ENCODE results near the gene BOK. TPM values are rescaled to one million over a fixed set of nuclear protein-coding genes. Genes with fewer than 3 reads are reported as not detected.

Gene BOK
- polyA plus RNA-seq, 3 donors = 0.05 TPM; not detected in 2

DNA sequence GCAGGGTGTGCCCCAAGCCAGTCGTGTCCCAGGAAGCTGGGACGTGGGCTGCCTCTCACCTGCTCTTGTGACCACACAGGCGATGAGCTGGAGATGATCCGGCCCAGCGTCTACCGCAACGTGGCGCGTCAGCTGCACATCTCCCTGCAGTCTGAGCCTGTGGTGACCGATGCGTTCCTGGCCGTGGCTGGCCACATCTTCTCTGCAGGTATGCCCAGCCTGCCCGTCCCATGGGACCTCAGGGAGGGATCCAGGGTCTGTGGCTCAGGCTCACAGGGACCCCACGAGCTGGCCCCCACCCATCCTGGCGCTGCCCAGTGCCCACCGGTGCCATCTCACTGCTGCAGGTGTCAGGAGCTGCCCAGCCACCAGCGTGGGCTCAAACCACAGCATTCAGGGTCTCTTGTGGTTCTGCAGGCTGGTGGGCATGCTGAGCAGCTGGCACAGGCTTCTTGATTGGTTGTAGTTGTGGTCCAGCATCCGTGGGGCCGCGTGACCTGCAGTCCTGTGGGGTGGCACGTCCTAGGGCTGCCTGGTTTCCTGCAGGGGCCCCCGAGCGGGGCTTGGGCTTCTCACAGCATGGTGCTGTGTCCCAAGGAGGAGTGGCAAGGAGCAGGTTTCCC, 3.8 kb downstream of the BOK start:
- Mint-ChIP-seq H3K27me3 (ENCODE audit: low read depth in 3 of 3) (peaks cover 22 to 34% (median 32%) of the 10 kb centered on the region in 3 donors), H3K9me3 (peaks cover 3 to 14% (median 9%) of the 10 kb centered on the region in 7 donors), H3K27ac (no peak overlapping the region), H3K4me1 (peaks cover 3% of the 10 kb centered on the region), H3K36me3 (peaks cover 0 to 7% of the 10 kb centered on the region in 2 donors), H3K4me3 (no peak overlapping the region)
- Histone ChIP-seq H3K9me3 (replicated peaks in 1 of 2; ENCODE audit: control insufficient read depth in 1 of 2, insufficient read depth in 1 of 2, low read length in 2 of 2) (peaks cover 2 to 12% of the 10 kb centered on the region in 2 donors), H3K9ac (ENCODE audit: insufficient read depth, low read length, poor library complexity, severe bottlenecking) (no peak overlapping the region), H3K4me2 (replicated peaks; ENCODE audit: extremely low read depth, low read length, poor library complexity, severe bottlenecking) (no peak overlapping the region), H3K4me3 (replicated peaks in 1 of 3; ENCODE audit: low read depth in 2 of 3, low read length in 3 of 3) (no peak overlapping the region), H3K27me3 (ENCODE audit: control insufficient read depth in 2 of 2, insufficient read depth in 2 of 2, low read length in 2 of 2) (peaks cover 13 to 25% of the 10 kb centered on the region in 2 donors), H2AFZ (ENCODE audit: insufficient read depth, low read depth, low read length, poor library complexity, severe bottlenecking) (no peak overlapping the region), H3K79me2 (ENCODE audit: insufficient read depth, low read length) (no peaks in the 10 kb centered on the region), H3K27ac (ENCODE audit: low read depth in 1 of 2, low read length in 2 of 2) (no peak overlapping the region), H4K20me1 (ENCODE audit: insufficient read depth, low read length) (no peaks in the 10 kb centered on the region), H3K4me1 (ENCODE audit: control insufficient read depth in 1 of 2, insufficient read depth in 2 of 2, low read length in 2 of 2) (peaks cover 0 to 13% of the 10 kb centered on the region in 2 donors), H3K36me3 (replicated peaks in 1 of 2; ENCODE audit: control insufficient read depth in 1 of 2, insufficient read depth in 2 of 2, low read length in 2 of 2) (no peaks in the 10 kb centered on the region)
- intact Hi-C loops (cut with micrococcal nuclease) = no loop called here
- WGBS (ENCODE audit: insufficient coverage) = 79% methylated on average over 23 of the region's 23 CpGs
- TF ChIP-seq, protein P1, sequence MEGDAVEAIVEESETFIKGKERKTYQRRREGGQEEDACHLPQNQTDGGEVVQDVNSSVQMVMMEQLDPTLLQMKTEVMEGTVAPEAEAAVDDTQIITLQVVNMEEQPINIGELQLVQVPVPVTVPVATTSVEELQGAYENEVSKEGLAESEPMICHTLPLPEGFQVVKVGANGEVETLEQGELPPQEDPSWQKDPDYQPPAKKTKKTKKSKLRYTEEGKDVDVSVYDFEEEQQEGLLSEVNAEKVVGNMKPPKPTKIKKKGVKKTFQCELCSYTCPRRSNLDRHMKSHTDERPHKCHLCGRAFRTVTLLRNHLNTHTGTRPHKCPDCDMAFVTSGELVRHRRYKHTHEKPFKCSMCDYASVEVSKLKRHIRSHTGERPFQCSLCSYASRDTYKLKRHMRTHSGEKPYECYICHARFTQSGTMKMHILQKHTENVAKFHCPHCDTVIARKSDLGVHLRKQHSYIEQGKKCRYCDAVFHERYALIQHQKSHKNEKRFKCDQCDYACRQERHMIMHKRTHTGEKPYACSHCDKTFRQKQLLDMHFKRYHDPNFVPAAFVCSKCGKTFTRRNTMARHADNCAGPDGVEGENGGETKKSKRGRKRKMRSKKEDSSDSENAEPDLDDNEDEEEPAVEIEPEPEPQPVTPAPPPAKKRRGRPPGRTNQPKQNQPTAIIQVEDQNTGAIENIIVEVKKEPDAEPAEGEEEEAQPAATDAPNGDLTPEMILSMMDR (IDR thresholded peaks at IDR 0.05) = no peak
- no peak for DNase-seq

DNA sequence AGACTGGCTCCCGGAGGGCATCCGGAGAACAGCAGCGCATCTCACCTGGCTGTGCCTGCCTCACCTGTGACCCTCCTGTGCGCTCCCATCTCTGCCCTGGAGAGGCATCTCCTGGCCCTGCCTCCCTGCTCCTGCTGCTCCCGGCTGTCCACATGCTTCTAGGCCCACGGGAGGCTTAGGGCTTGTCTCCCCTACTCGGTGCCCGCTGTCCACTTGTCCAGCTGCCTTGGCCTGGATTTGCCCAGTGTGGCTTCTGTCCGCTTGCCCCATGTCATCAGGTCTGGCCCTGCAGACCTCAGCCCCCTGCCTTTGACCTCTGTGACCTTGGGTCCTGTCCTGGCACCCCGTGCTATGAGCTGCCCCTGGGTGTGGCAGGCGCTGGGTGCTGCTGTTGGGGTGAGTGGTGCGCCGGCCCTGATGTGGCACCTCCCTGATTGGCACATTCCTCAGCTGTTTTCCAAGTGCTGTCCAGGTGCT, 4.5 kb downstream of the BOK start:
- H2AFZ ChIP-seq (ENCODE audit: insufficient read depth, low read depth, low read length, poor library complexity, severe bottlenecking) = no peak overlapping the region
- H3K4me3 ChIP-seq (replicated peaks in 1 of 3; ENCODE audit: low read depth in 2 of 3, low read length in 3 of 3) = no peak overlapping the region
- peaks cover 0 to 5% of the 10 kb centered on the region in 2 donors for H3K9me3 ChIP-seq (replicated peaks in 1 of 2; ENCODE audit: control insufficient read depth in 1 of 2, insufficient read depth in 1 of 2, low read length in 2 of 2)
- no peak overlapping the region for H3K9ac ChIP-seq (ENCODE audit: insufficient read depth, low read length, poor library complexity, severe bottlenecking)
- no peaks in the 10 kb centered on the region for H3K79me2 ChIP-seq (ENCODE audit: insufficient read depth, low read length)
- peaks cover 6 to 18% of the 10 kb centered on the region in 2 donors for H3K27me3 ChIP-seq (ENCODE audit: control insufficient read depth in 2 of 2, insufficient read depth in 2 of 2, low read length in 2 of 2)
- no peak for DNase-seq
- WGBS (ENCODE audit: insufficient coverage) = 94% methylated on average over 13 of the region's 13 CpGs
- H3K27ac ChIP-seq (ENCODE audit: low read depth in 1 of 2, low read length in 2 of 2) = no peak overlapping the region
- peaks cover 3% of the 10 kb centered on the region for H3K4me1 Mint-ChIP-seq
- H3K9me3 Mint-ChIP-seq = peaks cover 0 to 7% (median 4%) of the 10 kb centered on the region in 7 donors
- H3K36me3 Mint-ChIP-seq = peaks cover 0 to 3% of the 10 kb centered on the region in 2 donors
- intact Hi-C loops (cut with micrococcal nuclease) = no loop called here
- H3K27ac Mint-ChIP-seq = no peak overlapping the region
- no peaks in the 10 kb centered on the region for H3K36me3 ChIP-seq (replicated peaks in 1 of 2; ENCODE audit: control insufficient read depth in 1 of 2, insufficient read depth in 2 of 2, low read length in 2 of 2)
- peaks cover 15 to 27% (median 25%) of the 10 kb centered on the region in 3 donors for H3K27me3 Mint-ChIP-seq (ENCODE audit: low read depth in 3 of 3)
- no peaks in the 10 kb centered on the region for H4K20me1 ChIP-seq (ENCODE audit: insufficient read depth, low read length)
- H3K4me2 ChIP-seq (replicated peaks; ENCODE audit: extremely low read depth, low read length, poor library complexity, severe bottlenecking) = no peak overlapping the region
- peaks cover 0 to 13% of the 10 kb centered on the region in 2 donors for H3K4me1 ChIP-seq (ENCODE audit: control insufficient read depth in 1 of 2, insufficient read depth in 2 of 2, low read length in 2 of 2)
- H3K4me3 Mint-ChIP-seq = no peak overlapping the region
- TF ChIP-seq, protein P1 (IDR thresholded peaks at IDR 0.05) = no peak
